ENCODE data around the gene UBE2D4.

Gene UBE2D4

DNA sequence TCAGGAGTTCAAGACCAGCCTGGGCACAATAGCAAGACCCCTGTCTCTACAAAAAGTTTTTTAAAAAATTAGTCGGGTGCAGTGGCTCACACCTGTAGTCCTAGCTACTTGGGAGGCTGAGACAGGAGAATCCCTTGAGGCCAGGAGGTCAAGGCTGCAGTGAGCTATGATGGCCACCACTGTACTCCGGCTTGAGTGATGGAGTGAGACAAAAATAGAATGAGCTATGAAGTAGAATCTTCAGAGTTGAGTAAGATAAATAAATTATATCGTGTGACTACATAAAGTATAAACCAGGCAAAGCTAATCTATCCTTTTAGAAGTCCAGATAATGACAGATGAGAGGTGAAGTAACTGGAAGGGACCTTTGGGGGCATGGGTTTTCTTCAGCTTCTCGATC is 41.6 kb upstream of the UBE2D4 start:
- TF ChIP-seq, protein P1, sequence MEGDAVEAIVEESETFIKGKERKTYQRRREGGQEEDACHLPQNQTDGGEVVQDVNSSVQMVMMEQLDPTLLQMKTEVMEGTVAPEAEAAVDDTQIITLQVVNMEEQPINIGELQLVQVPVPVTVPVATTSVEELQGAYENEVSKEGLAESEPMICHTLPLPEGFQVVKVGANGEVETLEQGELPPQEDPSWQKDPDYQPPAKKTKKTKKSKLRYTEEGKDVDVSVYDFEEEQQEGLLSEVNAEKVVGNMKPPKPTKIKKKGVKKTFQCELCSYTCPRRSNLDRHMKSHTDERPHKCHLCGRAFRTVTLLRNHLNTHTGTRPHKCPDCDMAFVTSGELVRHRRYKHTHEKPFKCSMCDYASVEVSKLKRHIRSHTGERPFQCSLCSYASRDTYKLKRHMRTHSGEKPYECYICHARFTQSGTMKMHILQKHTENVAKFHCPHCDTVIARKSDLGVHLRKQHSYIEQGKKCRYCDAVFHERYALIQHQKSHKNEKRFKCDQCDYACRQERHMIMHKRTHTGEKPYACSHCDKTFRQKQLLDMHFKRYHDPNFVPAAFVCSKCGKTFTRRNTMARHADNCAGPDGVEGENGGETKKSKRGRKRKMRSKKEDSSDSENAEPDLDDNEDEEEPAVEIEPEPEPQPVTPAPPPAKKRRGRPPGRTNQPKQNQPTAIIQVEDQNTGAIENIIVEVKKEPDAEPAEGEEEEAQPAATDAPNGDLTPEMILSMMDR (IDR thresholded peaks at IDR 0.05): no peak

DNA sequence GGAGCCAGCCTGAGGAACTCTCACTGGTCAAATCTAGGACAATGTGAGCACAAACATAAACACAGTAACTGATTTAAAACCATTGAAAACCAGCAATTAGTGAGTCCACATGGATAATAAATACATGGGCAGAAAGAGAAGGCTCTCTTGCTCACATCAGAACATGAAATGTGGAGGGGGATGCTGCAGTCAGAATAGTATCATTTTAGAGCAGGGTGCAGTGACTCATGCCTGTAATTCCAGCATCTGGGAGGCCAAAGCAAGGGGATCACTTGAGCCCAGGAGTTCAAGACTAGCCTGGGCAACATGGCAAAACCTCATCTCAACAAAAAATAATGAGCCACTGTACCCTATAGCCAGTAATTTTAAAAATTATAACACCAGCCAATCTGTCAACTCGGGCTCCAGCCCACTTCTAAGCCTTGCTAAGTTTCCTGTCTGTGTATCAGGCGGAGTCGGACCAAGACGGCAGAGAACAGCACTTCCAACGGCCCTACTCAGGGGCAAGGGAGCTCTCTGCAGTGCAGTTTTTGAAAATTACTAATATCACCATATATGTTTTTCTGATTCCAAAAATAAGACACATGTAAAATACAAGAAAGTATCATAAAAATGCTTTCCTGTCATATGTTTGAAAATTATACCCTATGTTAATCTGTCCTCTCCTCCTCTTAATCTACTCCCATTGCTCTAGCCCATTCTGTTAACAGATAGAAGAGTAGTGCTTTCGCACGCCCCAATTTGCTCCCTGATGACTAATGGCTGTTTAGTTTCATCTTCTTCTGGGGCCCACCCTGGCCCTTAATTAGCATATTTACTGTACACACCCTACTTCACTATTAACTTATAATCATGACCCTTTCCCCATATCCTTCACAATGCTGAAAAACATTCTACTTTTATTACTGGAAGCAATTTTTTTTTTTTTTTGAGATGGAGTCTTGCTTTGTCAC is 37.0 kb upstream of the UBE2D4 start:
- TF ChIP-seq, protein P1 (IDR thresholded peaks at IDR 0.05): no peak

DNA sequence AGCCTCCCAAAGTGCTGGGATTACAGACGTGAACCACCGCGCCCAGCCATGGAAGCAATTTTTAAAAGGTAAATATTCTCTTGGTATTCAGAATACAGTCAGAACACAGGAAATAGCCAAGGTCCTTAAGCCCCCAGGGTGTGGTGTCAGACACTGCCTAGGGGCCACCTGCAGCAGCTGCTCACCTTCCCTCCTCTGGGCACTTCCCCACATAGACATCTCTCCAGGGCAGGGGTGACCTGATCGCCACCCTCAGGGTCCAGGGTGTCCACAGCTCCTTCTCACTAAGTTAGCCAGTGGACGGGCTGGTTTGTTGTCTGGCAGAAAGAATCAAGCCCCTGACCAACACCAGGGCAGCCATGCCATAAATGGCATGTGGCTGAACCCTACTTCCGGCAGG is 35.8 kb upstream of the UBE2D4 start:
- TF ChIP-seq, protein P1 (IDR thresholded peaks at IDR 0.05): no peak

DNA sequence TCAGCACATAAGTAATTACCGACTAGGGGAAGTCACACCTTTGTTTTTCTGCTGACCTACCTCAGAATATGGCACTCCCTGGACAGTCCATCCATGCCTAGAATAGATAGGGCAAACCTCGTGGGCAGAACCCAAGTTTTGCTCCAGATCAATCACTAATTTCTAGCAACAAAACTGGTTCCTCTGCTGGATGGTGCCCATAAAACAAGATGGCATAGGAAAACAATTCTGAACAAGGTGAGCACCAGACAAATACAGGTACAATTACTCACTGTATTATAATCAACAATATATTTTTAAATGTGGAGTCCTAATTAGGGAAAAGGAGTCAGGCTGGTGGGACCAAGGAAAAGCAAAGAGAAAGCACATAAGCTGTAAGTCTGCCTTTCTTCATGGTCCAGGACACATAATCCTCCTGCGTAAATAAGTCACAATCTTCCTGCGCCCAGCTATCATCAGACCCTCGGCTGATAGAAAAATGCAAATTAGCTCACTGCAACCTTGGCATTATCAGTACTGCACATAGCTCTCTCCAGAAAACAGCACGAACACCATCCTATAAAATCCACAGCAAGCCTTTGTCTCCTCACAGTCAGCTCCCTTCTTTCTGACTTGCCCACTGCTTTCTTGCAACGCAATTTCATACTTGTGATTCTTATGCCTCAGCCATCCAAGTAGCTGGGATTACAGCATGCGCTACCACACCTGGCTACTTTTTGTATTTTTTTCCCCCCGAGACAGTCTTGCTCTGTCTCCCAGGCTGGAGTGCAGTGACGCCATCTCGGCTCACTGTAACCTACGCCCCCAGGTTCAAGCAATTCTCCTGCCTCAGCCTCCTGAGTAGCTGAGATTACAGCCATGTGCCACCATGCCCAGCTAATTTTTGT is 34.9 kb upstream of the UBE2D4 start:
- TF ChIP-seq, protein P1 (IDR thresholded peaks at IDR 0.05): no peak

DNA sequence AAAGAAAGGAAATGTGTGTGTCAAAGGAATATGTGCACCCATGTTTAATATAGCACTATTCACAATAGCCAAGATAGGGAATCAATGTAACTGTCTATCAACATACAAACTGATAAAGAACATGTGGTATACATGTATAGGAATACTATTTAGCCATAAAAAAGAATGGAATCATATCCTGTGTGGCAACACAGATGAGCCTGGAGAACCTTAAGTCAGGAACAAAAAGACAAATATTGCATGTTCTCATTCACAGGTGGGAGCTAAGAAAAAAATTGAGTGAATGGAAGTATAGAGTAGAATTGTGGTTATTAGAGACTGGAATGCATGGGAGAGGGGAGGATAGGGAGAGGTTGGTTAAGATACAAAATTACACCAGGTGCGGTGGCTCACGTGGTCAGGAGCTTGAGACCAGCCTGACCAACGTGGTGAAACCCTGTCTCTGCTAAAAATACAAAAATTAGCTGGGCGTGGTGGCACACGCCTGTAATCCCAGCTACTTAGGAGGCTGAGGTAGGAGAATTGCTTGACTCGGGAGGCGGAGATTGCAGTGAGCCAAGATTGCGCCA is 30.3 kb upstream of the UBE2D4 start:
- TF ChIP-seq, protein P1 (IDR thresholded peaks at IDR 0.05): no peak

DNA sequence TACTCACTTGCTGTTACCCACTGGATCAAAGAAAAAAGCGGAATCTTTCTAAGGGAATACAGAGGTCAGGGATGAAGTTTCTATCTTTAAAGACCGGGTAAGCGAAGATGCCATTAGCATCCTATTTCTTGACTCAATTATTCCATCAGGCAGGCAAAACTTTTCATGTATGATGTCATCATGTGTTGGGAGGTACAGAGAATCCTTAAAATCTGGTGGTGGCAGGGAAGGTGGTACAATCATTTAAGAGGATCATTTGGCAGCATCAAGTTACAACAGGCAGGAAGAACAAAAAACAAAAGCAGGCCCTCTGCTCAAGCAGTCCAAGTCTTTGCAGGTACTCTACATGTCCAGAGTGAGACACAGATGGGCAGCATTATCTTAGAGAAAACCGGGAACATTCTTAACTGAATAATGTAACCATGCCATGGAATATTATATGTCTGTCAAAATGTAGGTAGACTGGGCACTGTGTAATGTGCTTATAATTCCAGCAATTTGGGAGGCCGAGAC is 23.6 kb upstream of the UBE2D4 start:
- TF ChIP-seq, protein P1 (IDR thresholded peaks at IDR 0.05): no peak

DNA sequence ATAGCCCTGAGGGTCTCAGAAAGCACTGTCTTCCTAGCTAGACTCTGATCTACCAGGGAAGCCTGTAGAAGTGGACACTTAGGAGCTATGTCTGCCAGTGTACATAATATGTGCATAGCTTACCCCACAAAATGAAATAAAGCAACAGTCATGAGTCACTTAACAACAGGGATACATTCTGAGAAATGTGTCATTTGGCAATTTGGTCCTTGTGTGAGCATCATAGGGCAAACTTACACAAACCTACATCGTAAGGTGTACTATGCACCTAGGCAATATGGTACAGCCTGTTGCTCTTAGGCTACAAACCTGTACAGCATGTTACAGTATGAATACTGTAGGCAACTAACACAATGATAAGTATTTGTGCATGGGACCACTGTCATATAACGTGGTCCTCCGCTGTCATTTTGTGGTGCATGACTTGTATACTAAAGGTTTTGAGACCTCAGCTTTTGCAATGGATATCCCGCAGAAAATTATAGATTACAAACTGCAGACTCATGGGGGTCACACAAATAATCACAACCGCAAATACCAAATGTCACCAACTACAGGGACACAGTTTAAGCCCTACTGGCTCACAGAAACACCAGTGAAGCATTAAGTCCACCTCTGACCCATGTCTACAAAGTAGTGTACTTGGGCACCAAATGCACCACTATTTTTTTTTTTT is 21.6 kb upstream of the UBE2D4 start:
- TF ChIP-seq, protein P1 (IDR thresholded peaks at IDR 0.05): no peak

Data from LNCAP (cell line).